Tibial nerve (tissue), 4 donors: ENCODE results near the gene LETMD1. TPM values are rescaled to one million over a fixed set of nuclear protein-coding genes. Genes with fewer than 3 reads are reported as not detected.

Source experiments
- DNase-seq, 2 donors: peaks; one replicate each; pipeline ENCODE4 v3.0.0-alpha.2; 2019; ENCODE audit warnings: low spot score in 2 of 2
- H3K27ac ChIP-seq, 4 donors: fragments of 200-600 bp; sonication (generic) in 3 of 4; one replicate each; pipeline ENCODE4 v1.5.1; 2017 to 2019; ENCODE audit warnings: mild to moderate bottlenecking in 1 of 4
- H3K27me3 ChIP-seq, 2 donors: fragments of 200-600 bp; sonication (generic) in 1 of 2; one replicate each; pipeline versions ENCODE4 v1.5.1 to v1.6.0; 2017 to 2019
- H3K36me3 ChIP-seq, 3 donors: fragments of 200-600 bp; sonication (generic); one replicate each; pipeline ENCODE4 v1.5.1; 2018 to 2019
- H3K4me1 ChIP-seq, 4 donors: fragments of 200-600 bp; sonication (generic) in 3 of 4; one replicate each; pipeline ENCODE4 v1.5.1; 2017 to 2019
- H3K4me3 ChIP-seq, 4 donors: fragments of 200-600 bp; sonication (generic) in 3 of 4; one replicate each; pipeline ENCODE4 v1.5.1; 2017 to 2019; ENCODE audit warnings: mild to moderate bottlenecking in 1 of 4, moderate library complexity in 1 of 4
- H3K9me3 ChIP-seq, 4 donors: fragments of 200-600 bp; sonication (generic) in 3 of 4; one replicate each; pipeline ENCODE4 v1.5.1; 2017 to 2019
- EP300 ChIP-seq, 2 donors: sonication (generic); formaldehyde crosslinking; IDR thresholded peaks; one replicate each; pipeline ENCODE4 v1.6.1; 2017; ENCODE audit warnings: antibody characterized with exemption in 2 of 2, mild to moderate bottlenecking in 1 of 2
- POLR2A ChIP-seq, 2 donors: fragments of 450-650 bp; IDR thresholded peaks; one replicate each; pipeline ENCODE4 v1.6.1; 2017; ENCODE audit warnings: antibody characterized with exemption in 2 of 2, mild to moderate bottlenecking in 2 of 2, moderate library complexity in 2 of 2
- WGBS, 2 donors: methylation state at CpG; one replicate each; pipeline ENCODE4 v1.1.5; 2018; 5-methylcytosine and 5-hydroxymethylcytosine counted together
- small RNA-seq: library from RNA; depleted of rRNA; stranded (forward); fragments of <200 nt; gene quantifications from one replicate; pipeline ENCODE3, GENCODE V24; 2016
- total RNA-seq, 4 donors: library from RNA; depleted of rRNA; stranded (reverse); fragments of >200 nt; gene quantifications; one replicate each; pipeline ENCODE4 v1.1.0, GENCODE V29; 2016
- TF ChIP-seq, protein P1 (sequence below), 5 experiments: fragments of 200-600 bp in 3 of 5; fragments of 450-650 bp in 2 of 5; sonication (generic) in 3 of 5; IDR thresholded peaks; one replicate each; pipeline ENCODE4 v1.5.1; 2016 to 2019; ENCODE audit warnings: antibody characterized with exemption in 5 of 5, mild to moderate bottlenecking in 3 of 5, moderate library complexity in 2 of 5

Gene LETMD1
- total RNA-seq, 4 donors from 2014 or later = 52.3 to 72.4 (median 66.7) TPM

DNA sequence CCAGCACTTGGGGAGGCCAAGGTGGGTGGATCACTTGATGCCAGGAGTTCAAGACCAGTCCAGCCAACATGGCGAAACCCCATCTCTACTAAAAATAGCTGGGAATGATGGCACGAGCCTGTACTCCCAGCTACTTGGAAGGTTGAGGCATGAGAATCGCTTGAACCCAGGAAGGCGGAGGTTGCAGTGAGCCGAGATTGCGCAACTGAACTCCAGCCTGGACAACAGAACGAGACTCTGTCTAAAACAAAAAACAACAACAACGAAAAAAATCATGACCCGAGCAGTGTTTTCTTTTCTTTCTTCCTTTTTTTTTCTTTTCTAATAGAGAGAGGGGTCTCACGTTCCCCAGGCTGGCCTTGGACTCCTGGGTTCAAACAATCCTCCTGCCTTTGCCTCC, 38.8 kb downstream of the LETMD1 start:
- Histone ChIP-seq H3K4me1 (peaks cover 0 to 13% (median 5%) of the 10 kb centered on the region in 4 donors), H3K27ac (no peak overlapping the region), H3K4me3 (no peak overlapping the region), H3K27me3 (no peaks in the 10 kb centered on the region), H3K9me3 (no peaks in the 10 kb centered on the region), H3K36me3 (peaks cover 0 to 30% (median 0%) of the 10 kb centered on the region in 3 donors)
- 68 to 75% methylated on average over 10 of the region's 10 CpGs for WGBS, 2 donors
- TF ChIP-seq EP300 (IDR thresholded peaks at IDR 0.05) (no peak), POLR2A (IDR thresholded peaks at IDR 0.05) (no peak)
- TF ChIP-seq, protein P1, sequence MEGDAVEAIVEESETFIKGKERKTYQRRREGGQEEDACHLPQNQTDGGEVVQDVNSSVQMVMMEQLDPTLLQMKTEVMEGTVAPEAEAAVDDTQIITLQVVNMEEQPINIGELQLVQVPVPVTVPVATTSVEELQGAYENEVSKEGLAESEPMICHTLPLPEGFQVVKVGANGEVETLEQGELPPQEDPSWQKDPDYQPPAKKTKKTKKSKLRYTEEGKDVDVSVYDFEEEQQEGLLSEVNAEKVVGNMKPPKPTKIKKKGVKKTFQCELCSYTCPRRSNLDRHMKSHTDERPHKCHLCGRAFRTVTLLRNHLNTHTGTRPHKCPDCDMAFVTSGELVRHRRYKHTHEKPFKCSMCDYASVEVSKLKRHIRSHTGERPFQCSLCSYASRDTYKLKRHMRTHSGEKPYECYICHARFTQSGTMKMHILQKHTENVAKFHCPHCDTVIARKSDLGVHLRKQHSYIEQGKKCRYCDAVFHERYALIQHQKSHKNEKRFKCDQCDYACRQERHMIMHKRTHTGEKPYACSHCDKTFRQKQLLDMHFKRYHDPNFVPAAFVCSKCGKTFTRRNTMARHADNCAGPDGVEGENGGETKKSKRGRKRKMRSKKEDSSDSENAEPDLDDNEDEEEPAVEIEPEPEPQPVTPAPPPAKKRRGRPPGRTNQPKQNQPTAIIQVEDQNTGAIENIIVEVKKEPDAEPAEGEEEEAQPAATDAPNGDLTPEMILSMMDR (IDR thresholded peaks at IDR 0.05) = no peak
- no peak for DNase-seq

DNA sequence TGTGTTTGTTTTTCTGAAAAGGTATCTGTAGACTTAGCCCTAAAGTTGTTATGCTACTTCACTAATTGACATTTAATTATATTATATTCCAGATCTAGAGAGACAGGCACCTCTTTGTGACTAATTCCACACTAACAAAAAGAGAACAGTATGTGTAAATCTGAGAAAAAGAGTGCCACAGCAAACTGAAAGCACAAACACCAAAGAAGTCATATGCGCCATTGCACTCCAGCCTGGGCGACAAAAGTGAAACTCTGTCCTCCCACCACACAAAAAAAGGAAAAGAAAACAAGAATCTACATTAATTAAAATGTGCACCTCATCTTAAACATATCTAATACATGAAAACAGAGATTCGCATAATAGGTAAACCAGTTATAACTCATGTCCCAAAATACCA, 39.7 kb downstream of the LETMD1 start:
- Histone ChIP-seq H3K36me3 (peaks cover 0 to 38% (median 0%) of the 10 kb centered on the region in 3 donors), H3K4me3 (no peak overlapping the region), H3K4me1 (peaks cover 0 to 6% (median 0%) of the 10 kb centered on the region in 4 donors), H3K27me3 (no peaks in the 10 kb centered on the region), H3K9me3 (no peaks in the 10 kb centered on the region), H3K27ac (no peak overlapping the region)
- WGBS, 2 donors = 95 to 96% methylated on average over 3 of the region's 3 CpGs
- DNase-seq = no peak
- TF ChIP-seq POLR2A (IDR thresholded peaks at IDR 0.05) (no peak), EP300 (IDR thresholded peaks at IDR 0.05) (no peak)
- TF ChIP-seq, protein P1 (IDR thresholded peaks at IDR 0.05) = no peak

DNA sequence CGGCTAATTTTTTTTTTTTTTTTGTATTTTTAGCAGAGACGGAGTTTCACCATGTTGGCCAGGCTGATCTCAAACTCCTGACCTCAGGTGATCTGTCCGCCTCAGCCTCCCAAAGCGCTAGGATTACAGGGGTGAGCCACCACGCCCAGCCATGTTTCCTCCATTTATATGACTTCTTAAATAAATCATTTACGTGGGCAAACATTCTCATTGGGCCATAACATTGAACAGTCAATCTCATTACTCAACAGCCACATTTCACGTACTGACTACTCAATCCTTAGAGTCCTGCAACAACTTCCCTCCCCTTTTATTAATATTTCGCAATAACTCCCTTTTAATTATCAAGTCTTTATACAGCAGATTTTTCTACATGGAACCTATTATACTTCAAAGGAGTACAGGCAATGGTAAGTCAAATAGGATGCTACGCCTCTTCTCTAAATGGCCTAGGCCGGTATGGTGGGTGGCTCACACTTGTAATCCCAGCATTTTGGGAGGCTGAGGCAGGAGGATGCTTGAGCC, 42.6 kb downstream of the LETMD1 start:
- no peaks in the 10 kb centered on the region for H3K4me1 ChIP-seq
- TF ChIP-seq POLR2A (IDR thresholded peaks at IDR 0.05) (no peak), EP300 (IDR thresholded peaks at IDR 0.05) (no peak)
- no peak overlapping the region for H3K4me3 ChIP-seq
- H3K27me3 ChIP-seq = no peaks in the 10 kb centered on the region
- no peak for DNase-seq
- WGBS, 2 donors = 94 to 95% methylated on average over 10 of the region's 10 CpGs
- no peaks in the 10 kb centered on the region for H3K9me3 ChIP-seq
- H3K36me3 ChIP-seq = peaks cover 0 to 62% (median 4%) of the 10 kb centered on the region in 3 donors
- no peak overlapping the region for H3K27ac ChIP-seq

DNA sequence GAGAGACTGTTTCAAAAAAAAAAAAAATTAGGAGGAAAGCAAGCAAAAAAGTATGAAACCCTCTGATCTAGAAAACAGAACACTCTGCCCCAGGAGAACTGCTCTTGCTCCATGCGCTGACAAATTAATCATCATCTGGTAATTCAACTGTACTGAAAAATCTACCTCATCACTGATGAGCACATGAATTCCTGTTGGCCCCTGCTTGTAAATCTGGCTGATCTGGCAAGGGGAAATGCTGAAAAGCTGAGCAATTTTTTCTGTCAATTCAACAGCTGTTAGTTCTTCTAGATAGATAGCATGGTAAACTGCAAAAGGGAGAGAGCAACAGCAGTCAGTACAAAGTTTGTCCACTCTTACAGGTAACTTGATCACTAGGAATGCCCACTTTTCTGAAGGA, 50.5 kb downstream of the LETMD1 start:
- Histone ChIP-seq H3K36me3 (peaks cover 0 to 99% (median 8%) of the 10 kb centered on the region in 3 donors), H3K4me3 (no peak overlapping the region), H3K27ac (no peak overlapping the region), H3K9me3 (no peaks in the 10 kb centered on the region), H3K4me1 (no peaks in the 10 kb centered on the region), H3K27me3 (no peaks in the 10 kb centered on the region)
- DNase-seq = no peak
- 96 to 100% methylated on average over 1 of the region's 1 CpG for WGBS, 2 donors
- peak in 1 of 2 donors; percentile 18 for TF ChIP-seq EP300 (IDR thresholded peaks at IDR 0.05)
- no peak for TF ChIP-seq POLR2A (IDR thresholded peaks at IDR 0.05)

DNA sequence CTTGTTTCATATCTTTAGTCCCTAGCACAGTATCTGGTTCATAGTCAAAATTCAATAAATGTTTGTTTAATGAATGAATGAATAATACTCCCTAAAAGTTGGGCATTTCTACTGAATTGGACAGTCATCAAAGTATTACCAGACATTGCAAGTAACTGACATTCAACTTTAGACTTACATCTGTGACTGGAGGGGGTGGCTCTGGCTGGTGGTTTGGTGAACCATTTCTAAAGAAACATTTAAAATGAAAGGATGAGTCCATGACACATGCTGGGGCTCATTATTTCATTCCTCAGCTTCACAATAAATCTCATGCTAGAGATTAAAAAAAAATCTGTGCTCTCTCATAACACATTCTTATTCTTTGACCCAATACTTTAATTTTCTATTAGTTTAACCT, 55.9 kb downstream of the LETMD1 start:
- Histone ChIP-seq H3K36me3 (peaks cover 0 to 93% (median 4%) of the 10 kb centered on the region in 3 donors), H3K4me1 (no peaks in the 10 kb centered on the region), H3K27ac (no peak overlapping the region), H3K9me3 (no peaks in the 10 kb centered on the region), H3K4me3 (no peak overlapping the region), H3K27me3 (no peaks in the 10 kb centered on the region)
- no peak for DNase-seq
- no peak for TF ChIP-seq POLR2A (IDR thresholded peaks at IDR 0.05)
- TF ChIP-seq EP300 (IDR thresholded peaks at IDR 0.05) = no peak
- TF ChIP-seq, protein P1 (IDR thresholded peaks at IDR 0.05) = no peak

DNA sequence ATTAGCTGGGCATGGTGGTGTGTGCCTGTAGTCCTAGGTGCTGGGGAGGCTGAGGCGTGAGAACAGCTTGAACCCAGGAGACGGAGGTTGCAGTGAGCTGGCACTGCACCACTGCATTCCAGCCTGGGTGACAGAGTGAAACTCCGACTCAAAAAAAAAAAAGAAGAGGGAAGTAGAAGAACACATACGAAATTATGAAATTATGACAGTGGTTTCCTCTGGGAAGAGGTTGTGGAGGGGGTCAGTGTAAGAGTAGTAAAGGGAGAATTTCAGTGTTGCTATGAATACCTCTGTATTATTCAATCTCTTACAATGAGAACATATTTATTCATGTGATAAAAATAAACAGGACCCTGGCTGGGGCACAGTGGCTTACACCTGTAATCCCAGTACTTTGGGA, 60.0 kb downstream of the LETMD1 start:
- H3K9me3 ChIP-seq = no peaks in the 10 kb centered on the region
- H3K27me3 ChIP-seq = no peaks in the 10 kb centered on the region
- peaks cover 0 to 90% (median 3%) of the 10 kb centered on the region in 3 donors for H3K36me3 ChIP-seq
- H3K4me1 ChIP-seq = no peaks in the 10 kb centered on the region
- no peak for DNase-seq
- no peak overlapping the region for H3K4me3 ChIP-seq
- TF ChIP-seq EP300 (IDR thresholded peaks at IDR 0.05) = no peak
- TF ChIP-seq POLR2A (IDR thresholded peaks at IDR 0.05) = no peak
- H3K27ac ChIP-seq = no peak overlapping the region
- WGBS, 2 donors = 84 to 86% methylated on average over 4 of the region's 4 CpGs

Small RNAs within 50 kb of the gene (small RNA-seq; reads per million reads assigned to genes)
- gene RNU6-1273P (not detected), gene RNU6-87P (not detected)

Other genes with a start within 250 kb of the LETMD1 start
- not detected for gene TMPRSS12, start 205.4 kb upstream of the LETMD1 start, total RNA-seq
- gene HIGD1C, start 95.8 kb upstream of the LETMD1 start, total RNA-seq = not detected
- gene SLC11A2, start 21.9 kb upstream of the LETMD1 start, total RNA-seq = 10 to 100 TPM; 44.0 to 81.9 (median 51.2) TPM
- gene CSRNP2, start 35.3 kb downstream of the LETMD1 start, total RNA-seq = 10 to 100 TPM; 22.6 to 36.2 (median 31.1) TPM
- 10 to 100 TPM; 13.5 to 21.6 (median 19.5) TPM for gene TFCP2, start 124.8 kb downstream of the LETMD1 start, total RNA-seq
- gene POU6F1, start 169.7 kb downstream of the LETMD1 start, total RNA-seq = 10 to 100 TPM; 14.4 to 27.5 (median 21.9) TPM
- 100 to 1,000 TPM; 197 to 255 (median 238) TPM for gene DAZAP2, start 190.5 kb downstream of the LETMD1 start, total RNA-seq
- gene SMAGP, start 222.1 kb downstream of the LETMD1 start, total RNA-seq = 10 to 100 TPM in 1 of 4 donors, 1 to 10 TPM in 3; 2.0 to 10.2 (median 4.4) TPM